SKM-1 treated with dmso at 0.1 percent for 144 hours (cell line): ENCODE data around the gene HRK.

ENCODE experiments used
- DNase-seq: peaks from one replicate; lab custom pipeline; 2025; ENCODE audit not compliant: unreplicated experiment; lab: John Stamatoyannopoulos, UW

The HRK gene

DNA sequence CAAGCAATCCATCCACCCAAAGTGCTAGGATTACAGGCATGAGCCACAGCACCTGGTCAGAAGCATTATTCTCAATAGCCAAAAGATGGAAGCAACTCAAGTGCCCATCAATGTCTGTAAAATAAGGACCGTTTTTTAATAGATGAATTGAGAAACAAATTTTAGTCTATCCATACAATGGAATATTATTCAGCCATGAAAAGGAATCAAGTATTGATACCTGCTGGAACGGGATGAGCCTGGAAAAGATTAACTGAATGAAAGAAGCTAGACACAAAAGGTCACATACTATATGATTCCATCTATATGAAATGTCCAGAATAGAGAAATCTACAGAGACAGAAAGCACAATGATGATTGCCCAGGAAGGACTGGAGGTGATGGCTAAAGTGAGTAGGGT, 20.4 kb upstream of the HRK start:
- DNase-seq: no peak

DNA sequence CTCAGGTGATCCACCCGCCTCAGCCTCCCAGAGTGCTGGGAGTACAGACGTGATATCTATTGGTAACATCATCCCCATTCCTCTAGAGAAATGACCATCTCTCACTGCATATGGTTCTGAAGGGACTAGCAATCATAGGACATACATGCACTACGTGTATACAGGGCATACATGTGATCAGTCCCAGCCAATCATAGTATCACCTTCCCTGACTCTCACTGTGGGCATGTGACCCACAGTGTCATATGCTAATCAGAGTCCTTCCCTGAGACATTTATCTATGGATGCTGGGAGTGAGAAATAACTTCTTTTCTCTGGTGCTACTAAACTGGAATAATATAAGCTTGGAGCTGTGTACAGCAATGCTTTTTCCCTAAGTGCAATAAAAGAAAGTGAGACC, 17.4 kb upstream of the HRK start:
- no peak for DNase-seq

DNA sequence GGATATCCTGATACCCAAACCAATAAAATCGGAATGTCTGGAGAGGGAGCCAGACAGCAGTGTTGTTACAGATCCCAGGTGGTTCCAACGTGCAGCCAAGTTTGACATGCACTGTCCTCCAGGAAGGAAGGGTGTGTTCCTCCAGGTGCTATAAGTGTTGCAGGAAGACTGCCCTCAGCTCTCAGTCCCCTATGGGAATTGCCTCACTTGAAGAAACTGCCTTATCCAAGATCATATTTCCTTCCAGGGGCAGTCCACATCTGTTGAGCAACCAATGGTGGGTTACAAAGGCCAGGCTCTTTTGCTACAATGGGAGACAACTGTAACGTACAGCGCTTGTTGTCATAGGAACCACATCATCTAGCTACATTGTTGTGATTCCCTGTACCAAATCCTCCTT, 16.2 kb upstream of the HRK start:
- DNase-seq: no peak

DNA sequence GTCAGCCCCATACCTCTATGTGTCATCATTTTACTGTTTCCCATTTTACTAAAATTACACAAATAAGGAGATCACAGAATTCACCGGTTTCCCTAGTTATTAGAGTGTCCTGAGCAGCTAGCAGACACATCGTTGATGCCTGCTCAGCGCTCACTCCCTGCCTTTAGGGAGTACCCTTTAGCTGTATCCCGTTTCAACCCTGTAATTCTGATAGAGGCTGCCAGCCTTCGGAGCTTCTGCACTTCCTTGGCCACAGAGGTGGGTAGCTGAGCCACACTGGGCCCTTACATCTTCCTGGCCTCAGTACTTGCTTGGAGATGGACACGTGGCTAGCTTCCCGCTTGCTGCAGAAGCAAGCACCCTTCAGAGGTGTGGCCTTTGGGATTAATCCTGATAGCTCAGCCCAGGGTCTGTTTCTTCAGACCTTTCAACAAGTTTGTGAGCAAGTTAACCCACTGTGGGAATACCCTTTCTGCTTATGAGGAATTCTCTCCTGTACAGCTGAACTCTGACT, 15.2 kb upstream of the HRK start:
- DNase-seq: no peak

DNA sequence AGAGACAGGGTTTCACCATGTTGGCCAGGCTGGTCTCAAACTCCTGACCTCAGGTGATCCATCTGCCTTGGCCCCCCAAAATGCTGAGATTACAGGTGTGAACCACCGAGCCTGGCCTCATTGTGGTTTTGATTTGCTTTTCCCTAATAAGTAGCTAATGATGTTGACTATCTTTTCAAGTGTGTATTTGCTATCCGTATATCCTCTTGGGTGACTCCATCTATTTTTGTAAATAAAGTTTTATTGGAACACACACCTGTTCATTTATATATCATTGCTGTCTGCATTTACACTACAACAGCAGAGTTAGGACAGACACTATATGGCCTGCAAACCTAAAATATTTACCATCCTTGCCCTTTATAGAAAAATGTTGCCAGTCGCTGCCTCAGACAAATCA, 13.7 kb upstream of the HRK start:
- no peak for DNase-seq

DNA sequence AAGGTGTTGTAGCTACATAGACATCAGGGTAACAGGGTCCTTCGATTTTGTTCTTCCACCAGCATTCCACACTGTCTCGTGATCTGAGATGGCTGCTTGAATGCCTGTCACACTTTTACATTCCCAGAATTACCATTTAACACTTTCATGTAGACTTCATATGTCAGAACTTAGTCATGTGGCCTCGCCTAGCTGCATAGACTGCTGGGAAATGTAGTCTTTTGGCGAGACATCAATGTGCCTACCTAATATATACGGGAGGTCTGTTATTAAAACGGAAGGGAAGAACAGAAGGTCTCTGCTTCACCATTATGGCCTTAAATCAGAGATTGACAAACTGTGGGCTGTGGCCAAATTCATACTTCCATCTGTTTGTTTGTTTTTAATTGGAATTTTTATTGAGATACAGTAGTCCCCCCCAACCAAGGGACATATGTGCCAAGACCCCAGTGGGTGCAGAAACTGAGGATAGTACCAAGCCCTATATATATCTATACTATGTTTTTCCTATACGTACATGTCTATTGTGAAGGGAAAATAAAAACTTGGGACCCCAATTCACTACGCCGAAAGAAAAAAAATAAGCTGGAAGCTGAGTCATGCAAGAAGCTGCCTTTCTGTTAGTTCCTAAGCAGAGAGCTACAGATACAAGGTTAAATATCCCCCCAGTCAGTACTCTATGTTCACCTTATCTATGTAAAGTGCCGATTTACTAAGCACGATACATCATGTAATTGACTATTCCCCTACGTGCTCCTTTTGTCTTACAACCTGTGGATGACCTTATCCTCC, 11.3 kb upstream of the HRK start:
- no peak for DNase-seq

DNA sequence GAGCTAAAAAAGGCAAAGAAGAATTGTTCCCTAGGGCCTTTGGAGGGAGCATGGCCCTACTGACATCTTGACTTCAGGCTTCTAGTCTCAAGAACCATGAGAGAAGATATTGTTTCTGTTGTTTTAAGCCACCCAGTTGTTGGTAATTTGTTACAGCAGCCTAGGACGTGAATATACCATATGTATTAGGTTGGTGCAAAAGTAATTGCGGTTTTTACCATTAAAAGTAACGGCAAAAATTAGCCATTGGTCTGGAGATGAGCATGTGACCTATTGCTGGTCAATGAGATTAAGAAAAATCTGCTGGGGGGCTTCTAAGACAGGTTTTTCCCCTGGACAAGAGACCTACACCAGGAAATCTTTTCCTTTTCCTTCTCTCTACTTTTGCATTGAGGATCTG, 9.8 kb upstream of the HRK start:
- no peak for DNase-seq

DNA sequence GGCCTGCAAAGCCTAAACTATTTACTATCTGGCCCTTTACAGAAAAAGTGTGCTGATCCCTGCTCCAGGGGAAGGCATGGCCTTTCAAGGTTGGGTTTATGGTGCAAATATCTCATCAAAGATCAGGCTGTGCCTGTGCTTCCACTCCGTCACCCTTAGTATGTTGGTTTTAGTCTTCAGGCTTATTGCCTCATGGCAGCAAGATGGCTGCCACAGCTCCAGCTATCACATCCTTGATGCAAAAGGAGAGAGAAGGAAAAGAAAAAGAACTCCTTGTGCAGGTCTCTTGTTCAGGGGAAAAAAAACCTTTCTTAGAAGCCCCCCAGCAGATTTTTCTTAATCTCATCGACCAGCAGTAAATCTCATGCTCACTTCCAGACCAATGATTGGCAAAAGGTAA, 9.1 kb upstream of the HRK start:
- no peak for DNase-seq

DNA sequence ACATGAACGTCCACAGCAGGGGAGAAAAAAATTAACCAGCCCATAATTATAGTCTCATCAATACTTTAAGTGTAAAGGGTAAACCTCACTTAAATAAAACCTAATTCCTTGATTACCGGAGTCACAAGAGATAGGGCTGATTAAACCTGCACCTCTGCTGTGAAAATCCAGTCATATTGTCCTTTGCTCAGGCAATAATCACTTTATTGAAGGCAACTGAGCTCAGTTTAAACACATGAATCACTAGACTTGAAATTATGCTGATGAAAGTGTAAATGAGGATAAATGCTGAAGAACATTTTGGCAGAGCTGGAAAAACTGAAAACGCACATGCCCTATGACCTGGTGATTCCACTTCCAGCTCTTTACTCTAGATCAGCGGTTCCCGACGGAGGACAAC, 6.7 kb upstream of the HRK start:
- DNase-seq: no peak

DNA sequence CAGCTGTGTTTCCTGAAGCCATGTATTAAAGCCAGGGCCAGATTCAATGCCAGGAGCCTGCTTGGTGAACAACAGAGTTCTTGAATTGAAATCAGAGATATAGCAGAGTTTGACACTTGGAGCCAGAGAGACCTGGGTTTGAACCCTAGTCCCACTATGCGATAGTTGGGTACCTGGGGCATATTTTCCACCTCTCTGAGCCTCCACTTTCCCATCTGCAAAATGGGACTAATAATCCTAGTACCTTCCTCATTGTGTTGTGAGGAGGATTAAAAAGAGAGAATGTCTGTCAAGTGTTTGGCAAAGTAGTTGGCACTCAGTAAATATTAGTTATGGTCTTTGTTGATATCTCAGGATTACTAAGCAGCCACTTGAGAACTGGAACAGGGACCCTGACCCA, 6.0 kb upstream of the HRK start:
- no peak for DNase-seq

DNA sequence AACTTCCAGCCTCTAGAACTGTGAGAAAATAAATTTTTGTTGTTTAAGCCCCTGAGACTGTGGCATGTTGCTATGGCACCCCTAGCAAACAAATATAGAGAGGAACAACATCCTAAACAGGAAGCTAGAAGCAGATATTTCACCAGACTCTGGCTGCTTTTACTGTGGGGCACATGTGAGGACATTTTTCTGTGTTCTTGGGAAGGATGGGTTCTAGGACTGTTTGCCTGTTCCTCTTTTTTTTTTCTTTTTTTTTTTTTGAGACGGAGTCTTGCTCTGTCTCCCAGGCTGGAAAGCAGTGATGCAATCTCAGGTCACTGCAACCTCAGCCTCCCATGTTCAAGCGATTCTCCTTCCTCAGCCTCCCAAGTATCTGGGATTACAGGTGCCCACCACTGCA, 4.2 kb upstream of the HRK start:
- DNase-seq: peak; percentile 72

DNA sequence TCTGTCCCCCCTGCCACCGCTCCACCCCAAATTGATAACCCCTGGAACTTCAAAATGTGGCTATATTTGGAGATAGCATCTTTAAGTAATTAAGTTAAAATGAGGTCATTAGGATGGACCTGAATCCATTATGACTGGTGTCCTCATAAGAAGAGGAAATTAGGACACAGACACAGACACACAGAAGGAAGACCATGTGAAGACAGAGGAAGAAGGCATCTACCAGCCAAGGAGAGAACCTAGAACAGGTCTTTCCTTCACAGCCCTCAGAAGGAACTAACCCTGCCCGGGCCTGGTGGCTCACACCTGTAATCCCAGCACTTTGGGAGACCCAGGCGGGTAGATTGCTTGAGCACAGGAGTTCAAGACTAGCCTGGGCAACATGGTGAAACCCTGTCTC, 3.6 kb upstream of the HRK start:
- peak; percentile 40 for DNase-seq

DNA sequence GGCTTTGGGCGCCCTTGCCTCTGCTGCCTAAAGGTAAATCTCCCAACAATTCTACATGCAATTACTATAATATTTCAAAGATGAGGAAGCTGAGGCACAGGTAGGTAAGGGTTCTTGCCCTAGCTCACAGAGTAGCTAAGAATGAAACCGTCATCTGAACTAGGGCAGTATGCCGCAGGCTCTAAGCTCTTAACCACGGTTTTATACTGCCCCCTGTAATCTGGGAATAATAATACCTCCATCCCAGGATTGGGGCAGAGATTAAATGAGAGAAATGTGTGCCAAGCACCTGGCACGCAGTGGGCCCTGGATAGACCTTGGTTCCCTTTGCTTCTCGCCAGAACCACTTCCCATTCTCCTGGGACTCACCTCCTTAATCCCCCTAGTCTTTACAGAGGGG, 1.5 kb upstream of the HRK start:
- no peak for DNase-seq

DNA sequence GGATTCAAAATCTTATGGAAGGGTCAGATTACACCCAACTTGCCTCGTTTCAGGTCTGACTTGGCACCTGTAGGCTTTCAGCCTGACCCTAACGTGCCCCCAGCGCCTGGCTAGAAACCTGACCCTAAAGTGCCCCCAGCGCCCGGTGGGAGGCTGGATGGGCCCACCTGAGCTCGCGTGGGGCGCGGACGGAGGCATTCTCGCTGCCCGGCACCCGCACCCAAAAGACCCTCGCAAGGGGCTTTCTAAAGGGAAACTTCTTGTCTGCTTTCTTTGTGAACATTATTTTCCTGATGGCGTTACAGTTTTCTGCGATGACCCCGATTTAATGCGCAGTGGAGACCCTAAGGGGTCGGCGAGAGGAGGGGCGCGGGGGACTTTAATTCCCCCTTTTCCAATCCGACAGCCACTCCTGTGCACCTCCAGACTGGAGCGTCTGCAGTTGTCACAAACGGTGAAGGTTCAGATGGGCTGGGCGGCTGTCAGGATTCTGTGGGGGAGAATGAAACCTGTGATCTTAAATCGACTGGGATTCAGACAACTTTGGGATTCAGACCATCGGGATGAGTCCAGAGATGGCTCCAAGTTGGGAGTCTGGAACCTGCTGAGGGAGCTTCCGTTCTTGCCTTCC, 751 bp upstream of the HRK start:
- no peak for DNase-seq

DNA sequence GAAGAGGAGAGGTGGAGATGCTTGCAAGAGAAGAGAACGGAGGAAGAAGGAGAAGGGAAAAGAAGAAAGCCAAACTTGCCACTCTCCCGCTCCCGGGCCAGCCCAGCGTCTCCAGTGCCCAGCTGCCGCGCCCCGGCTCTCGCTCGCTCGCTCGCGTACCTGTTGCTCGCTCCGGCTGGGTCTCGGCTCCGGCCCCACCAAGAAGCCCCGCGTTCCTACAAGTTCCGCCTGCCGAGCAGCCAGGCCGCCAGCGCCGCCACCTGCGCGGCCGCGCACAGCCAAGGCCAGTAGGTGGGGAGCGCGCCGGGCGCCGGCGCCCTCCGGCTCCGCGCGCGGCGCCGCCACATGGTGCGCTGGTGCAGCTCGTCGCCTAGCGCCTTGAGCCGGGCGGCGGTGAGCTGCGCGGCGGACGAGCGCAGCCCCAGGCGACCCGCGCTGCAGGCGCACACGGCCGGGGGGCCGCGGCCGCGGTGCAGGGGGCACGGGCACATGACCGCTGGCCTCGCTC, 370 bp downstream of the HRK start:
- DNase-seq: no peak

DNA sequence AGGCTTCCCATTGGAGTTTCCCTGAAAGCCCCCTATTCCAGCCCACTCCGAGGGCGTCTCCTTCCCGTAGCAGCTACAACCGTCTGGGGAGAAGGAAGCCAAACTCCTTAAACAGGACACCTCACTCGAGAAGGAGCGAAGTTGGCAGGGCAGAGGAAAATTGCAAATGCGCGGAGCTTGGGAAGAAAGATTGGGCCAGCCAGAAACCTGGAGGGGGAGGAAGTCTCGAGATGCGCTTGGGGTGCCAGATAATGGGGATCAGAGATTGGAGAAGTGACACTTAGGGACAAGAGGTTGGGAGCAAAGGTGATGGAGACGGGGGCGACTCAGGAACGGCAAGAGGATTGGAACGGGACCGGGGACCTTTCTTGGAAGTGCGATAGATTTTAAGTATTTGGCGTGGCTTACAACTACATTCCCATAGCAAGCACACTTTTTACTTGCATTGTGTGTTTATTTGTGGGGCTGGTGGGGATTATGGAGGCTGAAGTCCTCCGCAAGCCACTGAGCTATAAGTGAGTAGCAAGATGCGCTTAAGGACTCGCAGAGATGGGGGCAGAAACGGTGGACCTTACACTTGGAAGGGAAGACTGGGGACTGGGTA, 926 bp downstream of the HRK start:
- DNase-seq: no peak

DNA sequence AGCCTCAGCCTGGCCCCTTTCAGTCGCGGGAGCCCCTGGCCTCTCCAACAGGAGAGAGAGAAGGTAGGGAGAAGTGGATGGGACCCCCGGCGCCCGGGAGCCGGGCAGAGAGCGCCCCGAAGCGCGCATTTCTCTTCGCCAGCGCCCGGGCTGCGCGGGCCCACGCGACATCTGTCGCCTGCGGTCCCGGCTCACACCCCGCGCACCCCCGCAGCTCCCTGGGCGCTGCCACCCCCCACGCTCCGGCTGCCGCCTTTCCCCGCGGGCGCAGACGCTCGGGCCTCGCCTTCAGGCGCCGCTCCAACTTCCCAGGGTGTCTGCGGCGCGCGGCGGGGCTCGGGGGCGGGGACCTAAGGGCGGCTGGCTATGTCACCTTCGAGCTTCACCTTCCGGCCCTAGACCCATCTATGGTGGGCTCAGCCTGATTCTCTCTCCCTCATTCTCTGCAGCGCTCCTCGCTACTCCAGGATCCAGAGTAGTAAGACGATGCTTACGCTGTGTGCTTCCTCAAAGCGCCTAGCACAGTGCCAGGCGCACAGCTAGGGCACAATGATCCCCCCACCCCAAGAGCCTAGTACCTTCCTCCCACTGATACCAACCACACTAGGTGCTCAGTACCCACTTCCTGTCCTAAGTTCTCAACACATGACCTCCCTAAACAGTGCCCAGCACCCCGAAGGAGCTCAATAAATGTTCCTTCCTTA, 1.6 kb downstream of the HRK start:
- no peak for DNase-seq

DNA sequence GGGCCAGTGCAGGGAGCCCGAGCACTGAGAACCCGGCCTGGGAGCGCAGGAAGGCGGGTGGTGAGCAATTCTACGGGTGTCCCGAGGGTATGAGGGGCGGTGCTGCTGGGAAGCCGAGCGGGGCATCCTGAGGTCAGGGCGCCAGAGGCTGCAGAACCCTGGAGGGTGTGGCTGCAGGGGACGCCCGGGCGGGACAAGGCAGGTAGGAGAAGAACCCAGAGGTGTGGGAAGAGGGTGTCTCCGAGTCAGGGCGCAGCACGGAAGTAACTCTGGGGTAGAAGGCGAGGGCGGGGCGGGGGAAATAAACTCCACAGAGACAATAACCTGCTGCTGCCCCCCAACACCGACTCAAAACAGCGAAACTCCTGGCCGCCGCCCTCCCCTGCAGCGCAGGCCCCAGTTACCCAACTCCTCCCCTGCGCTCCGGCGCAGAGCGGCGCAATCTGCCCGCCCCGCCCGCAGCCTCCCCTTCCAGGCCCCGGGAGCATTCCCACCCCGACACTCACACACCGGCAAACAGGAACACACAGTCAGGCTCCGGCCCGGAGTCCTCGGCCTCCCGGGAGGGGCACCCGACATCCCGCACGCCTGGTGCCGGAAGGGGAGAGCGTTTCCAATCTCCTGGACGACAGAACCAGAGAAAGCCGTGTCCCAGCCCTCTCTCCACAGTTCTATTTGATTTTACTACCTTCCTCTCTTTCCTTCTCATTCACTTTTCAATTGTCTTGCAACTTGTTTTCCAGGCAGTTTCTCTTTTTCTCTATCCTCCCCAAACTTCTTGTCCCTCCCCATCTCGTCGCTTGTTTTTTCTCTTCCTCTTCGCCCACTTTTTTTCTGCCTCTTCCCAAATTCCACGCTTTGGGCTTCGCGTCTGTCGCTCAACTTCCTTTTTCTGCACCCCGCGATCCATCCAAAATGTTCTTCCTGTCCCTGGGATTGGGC, 2.4 kb downstream of the HRK start:
- DNase-seq: no peak

DNA sequence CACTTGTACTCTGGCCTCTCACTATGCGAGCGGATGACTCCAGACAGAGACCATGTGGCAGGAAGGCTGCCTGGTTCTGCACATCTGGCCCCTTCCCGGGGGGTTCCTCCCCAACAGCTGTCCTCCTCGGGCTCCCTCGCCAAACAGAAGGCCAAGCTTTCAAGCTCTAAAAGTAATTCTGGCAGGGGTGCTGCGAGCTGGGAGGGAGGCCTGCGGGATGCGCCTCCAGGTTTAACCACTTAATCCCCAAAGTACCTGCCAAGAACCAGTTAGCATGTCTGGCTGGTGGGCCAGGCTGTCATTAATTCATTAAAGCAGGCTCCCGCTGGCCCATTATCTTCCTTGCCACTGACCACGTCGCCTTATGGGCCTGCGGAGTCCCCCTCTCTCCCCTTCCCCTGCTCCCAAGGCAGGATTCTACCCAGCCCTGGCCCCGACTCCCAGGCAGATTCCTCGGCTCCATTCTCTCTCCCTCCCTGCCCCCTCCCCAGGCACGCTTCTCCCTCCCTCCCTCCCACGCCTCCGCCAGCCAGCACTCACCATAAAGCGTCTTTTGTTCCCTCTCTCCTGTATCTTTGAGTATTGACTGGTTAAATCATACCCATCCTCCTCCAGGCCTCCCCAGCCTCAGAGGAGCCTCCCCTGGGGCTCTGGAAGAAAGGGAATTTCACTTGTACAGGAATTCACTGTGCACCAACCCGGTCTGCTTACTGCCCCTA, 4.9 kb downstream of the HRK start:
- no peak for DNase-seq
